Upper lobe of left lung (tissue), 4 donors: ENCODE measurements around the gene SOX10.

Source experiments
- CTCF ChIP-seq, 6 experiments: fragments of 450-650 bp in 4 of 6; fragments of 200-600 bp in 2 of 6; sonication (generic) in 2 of 6; IDR thresholded peaks; one replicate each; pipeline ENCODE4 v1.5.1; 2016 to 2019; ENCODE audit warnings: antibody characterized with exemption in 6 of 6
- EP300 ChIP-seq, 4 donors: sonication (generic); formaldehyde crosslinking; IDR thresholded peaks; one replicate each; pipeline ENCODE4 v1.5.1; 2017; ENCODE audit warnings: antibody characterized with exemption in 4 of 4, control low read depth in 2 of 4
- POLR2A ChIP-seq, 4 donors: fragments of 450-650 bp; IDR thresholded peaks; one replicate each; pipeline ENCODE4 v1.5.1; 2016 to 2017; ENCODE audit warnings: antibody characterized with exemption in 4 of 4, mild to moderate bottlenecking in 2 of 4

- TF ChIP-seq CTCF (IDR thresholded peaks at IDR 0.05) = no peak
- TF ChIP-seq POLR2A (IDR thresholded peaks at IDR 0.05) = no peak
- no peak for TF ChIP-seq EP300 (IDR thresholded peaks at IDR 0.05)
These were observed 23.3 kb downstream of the SOX10 start for GRCh38 chr22:37961062-37961461.
